Choroid plexus epithelial cell (primary cell): ENCODE results near the gene IL1RN.

Experiments
- DNase-seq: peaks from one replicate; pipeline ENCODE4 v3.0.0-alpha.2; 2010; ENCODE audit warnings: low read depth
- H3K4me3 ChIP-seq: 2 replicates; pipeline ENCODE4 v1.5.1; 2011; ENCODE audit warnings: low read depth, mild to moderate bottlenecking, control low read depth, low read length, moderate library complexity
- TF ChIP-seq, protein P1 (sequence below): conservative IDR thresholded peaks from 2 replicates; pipeline ENCODE4 v1.5.1; 2011; ENCODE audit warnings: low read depth, mild to moderate bottlenecking, control low read depth, inconsistent platforms, low read length, moderate library complexity

Gene IL1RN

DNA sequence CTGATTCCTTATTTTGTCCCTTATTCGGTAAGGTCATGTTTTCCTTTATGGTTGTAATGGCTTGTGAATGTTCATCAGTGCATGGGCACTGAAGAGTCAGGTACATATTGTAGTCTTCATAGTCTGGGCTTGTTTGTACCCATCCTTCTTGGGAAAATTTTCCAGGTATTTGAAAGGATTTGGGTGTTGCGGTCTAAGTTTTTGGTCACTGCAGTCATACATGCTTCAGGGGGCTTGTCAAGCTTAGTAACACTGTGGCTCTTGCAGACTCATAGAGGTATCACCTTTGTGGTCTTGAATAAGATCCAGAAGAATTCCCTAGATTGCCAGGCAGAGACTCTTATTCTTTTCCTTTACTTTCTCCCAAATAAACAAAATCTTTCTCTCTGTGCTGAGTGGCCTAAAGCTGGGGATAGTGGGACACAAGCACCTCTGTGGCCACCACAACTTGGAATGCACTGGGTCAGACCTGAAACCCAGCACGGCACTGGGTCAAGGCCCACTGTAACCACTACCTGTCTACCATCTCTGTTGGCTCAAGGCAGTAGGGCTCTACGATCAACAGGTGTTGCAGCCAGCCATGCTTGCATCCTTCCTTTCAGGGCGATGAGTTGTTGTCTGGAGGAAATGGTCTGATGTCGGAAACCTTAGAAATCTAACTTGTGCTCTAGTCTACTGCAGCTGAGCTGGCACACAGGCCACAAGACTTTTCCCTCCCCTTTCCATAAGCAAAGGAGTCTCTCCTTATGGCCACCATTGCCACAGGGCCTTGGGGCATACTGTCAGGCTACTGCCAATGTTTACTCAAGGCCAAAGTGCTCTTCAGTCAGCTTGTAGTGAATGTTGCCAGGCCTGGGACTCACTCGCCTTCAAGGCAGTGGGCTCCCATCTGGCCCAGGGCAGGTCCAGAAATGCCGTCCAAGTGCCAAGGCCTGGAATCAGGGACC lies 21.5 kb downstream of the IL1RN start:
- DNase-seq, result no peak
- no peak overlapping the region for H3K4me3 ChIP-seq
- TF ChIP-seq, protein P1, sequence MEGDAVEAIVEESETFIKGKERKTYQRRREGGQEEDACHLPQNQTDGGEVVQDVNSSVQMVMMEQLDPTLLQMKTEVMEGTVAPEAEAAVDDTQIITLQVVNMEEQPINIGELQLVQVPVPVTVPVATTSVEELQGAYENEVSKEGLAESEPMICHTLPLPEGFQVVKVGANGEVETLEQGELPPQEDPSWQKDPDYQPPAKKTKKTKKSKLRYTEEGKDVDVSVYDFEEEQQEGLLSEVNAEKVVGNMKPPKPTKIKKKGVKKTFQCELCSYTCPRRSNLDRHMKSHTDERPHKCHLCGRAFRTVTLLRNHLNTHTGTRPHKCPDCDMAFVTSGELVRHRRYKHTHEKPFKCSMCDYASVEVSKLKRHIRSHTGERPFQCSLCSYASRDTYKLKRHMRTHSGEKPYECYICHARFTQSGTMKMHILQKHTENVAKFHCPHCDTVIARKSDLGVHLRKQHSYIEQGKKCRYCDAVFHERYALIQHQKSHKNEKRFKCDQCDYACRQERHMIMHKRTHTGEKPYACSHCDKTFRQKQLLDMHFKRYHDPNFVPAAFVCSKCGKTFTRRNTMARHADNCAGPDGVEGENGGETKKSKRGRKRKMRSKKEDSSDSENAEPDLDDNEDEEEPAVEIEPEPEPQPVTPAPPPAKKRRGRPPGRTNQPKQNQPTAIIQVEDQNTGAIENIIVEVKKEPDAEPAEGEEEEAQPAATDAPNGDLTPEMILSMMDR, result no peak

DNA sequence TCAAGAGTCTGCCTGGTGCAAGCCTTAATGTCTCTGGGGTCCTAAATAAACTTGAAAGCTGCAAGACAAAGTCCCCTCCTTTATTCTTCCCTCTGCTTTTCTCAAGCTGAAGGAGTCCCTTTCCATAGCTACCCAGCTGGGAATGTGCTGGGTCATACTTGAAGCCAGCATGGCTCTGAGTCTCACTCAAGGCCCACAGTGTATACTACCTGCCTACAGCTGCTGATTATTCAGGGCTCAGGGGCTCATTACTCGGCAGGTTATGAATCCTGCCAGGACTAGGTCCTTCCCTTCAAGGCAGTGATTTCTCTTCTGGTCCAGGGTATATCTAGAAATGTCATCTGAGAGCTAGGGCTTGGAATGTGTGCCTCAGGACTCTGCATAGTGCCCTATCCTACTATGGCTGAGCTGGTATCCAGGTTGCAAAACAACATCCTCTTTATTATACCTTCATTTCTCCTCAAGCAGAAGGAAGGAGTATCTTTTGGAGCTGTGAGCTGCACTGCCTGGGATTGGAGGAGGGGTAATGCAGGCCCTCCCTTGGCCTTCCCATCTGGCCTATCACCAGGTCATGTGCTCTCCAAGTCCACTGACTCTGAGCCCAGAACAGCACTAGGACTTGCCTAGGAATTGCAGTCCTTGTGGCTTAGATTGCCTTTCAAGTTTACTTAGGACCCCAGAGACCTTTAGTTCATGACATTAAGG lies 22.3 kb downstream of the IL1RN start:
- no peak for DNase-seq
- H3K4me3 ChIP-seq, result no peak overlapping the region
- TF ChIP-seq, protein P1, result no peak

DNA sequence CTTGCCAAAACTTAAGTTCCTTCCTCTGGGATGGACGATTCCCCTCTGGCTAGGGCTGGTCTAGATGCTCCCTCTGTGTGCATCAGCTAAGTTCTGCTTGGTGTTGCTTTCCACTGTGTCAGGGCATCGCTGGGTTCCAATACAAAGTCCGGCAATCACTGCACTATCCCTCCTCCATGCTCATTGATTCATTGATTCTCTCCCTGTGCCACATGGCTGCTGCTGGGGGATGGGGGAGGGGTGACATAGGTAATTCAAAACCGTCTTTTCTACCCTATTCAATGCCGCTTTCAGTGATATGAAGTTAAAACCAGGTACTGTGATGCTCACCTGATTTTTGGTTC lies 22.8 kb downstream of the IL1RN start:
- H3K4me3 ChIP-seq, result no peak overlapping the region
- TF ChIP-seq, protein P1, result no peak
- DNase-seq, result no peak

DNA sequence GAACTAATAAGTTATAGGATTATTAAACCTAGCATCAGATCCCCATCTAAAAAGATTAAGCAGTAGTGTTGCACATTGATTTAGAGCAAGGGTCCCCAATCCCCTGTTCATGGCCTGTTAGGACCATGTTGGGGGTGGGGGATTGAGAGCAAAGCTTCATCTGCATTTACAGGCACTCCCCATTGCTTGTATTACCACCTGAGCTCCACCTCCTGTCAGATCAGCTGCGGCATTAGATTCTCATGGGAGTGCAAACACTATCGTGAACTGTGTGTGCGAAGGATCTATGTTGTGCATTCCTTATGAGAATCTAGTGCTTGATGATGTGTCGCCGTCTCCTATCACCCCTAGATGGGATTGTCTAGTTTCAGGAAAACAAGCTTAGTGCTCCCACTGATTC lies 27.9 kb downstream of the IL1RN start:
- DNase-seq, result no peak
- H3K4me3 ChIP-seq, result no peak overlapping the region
- TF ChIP-seq, protein P1, result no peak

DNA sequence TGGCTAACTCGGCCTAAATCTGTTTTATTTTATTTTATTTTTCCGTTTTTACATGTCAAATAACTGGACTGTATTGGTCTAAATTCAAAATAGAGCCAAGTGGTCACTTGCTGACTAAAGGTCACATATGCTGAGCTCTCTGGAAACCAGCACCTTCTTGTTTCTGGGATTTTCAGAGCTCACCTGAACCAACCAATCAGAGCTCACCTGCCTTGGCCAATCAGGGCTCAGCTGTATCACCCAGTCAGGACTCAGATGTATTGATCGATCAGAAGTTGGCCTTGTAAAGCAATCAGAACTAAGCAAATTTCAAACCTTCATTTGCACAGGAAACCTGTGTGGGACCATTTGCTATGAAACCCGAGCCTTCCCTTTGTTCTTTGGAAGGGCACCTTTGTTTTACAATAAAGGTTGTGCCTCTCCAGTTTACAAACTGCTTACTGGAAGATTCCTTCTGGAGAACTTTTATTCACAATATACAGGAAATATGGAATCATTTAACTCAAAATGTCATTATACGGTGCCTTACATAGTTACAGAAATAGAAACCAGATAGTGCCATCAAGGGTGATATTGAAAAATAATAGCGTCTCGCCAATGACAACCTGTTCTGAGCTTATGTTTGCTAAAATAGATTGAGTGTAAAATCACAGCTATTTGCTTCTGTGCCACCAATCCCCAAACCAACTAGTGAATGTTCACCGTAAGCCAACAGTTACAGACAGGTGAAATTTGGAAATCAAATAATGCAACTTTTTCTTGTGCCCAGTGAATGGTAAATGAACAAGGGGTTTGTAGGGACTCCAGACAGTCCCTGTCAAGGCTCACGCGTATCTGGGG lies 29.1 kb downstream of the IL1RN start:
- DNase-seq, result peak; percentile 10
- peak overlapping the region; percentile 56 for H3K4me3 ChIP-seq
- TF ChIP-seq, protein P1, result no peak

DNA sequence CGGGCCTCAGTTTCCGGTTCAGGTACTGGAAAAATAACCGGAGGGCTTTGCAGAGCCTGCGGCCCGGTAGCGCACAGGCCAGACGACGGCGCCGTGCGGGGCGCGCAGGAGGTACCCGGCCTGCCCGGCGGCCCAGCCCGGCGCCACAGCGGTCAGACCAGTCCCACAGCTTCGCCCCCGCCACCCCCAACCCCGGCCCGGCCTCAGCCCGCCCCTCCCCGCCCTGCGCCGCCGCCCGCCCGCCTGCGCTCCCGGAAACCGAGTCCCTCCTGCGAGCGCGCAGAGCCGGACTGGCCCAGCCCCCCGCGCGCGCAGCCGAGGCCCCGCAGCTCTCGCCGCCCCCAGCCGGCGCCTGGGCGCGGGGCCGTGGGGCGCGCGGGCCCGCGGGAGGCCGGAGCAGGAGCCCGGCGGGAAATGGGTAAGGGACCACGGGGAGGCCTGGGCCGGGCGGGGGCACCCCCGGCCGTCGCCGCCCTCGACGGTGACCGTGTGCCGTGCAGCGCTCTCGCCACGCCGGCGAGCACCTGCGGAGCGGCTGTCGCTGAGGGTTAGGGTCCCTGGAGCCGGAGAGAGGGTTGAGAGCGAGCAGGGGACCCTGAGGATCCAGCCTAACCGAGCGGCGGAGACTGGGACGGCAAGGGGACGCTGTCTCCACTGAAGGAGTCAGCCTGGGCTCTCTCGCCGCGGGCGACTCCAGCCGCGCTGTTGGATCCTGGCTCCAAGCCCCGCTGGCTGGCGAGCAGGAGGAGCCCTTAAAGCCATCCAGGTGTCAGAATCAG lies 29.9 kb downstream of the IL1RN start:
- TF ChIP-seq, protein P1, result no peak
- H3K4me3 ChIP-seq, result peak overlapping the region; percentile 56
- peak; percentile 7 for DNase-seq
